NT2/D1 (cell line): ENCODE data around the gene SESTD1.
"Not testable (repeated sequence)": the region's sequence is repeated elsewhere in the genome, so short reads cannot be mapped to it uniquely, and the experiment has no call there.

Experiments
- DNase-seq: peaks from one replicate; pipeline ENCODE4 v3.0.0-alpha.2; 2011; ENCODE audit warnings: low read depth, low spot score
- H3K27me3 ChIP-seq: 2 replicates; pipeline ENCODE4 v1.6.0; 2011; ENCODE audit warnings: mild to moderate bottlenecking; ENCODE audit not compliant: insufficient read length, insufficient read depth
- H3K36me3 ChIP-seq: 2 replicates; pipeline ENCODE4 v1.6.1; 2011; ENCODE audit warnings: mild to moderate bottlenecking, low read length, mixed read lengths; ENCODE audit not compliant: insufficient read depth, insufficient read length
- H3K4me1 ChIP-seq: 2 replicates; pipeline ENCODE4 v1.5.1; 2011; ENCODE audit not compliant: insufficient read depth, insufficient read length
- H3K4me3 ChIP-seq: 2 replicates; pipeline ENCODE4 v1.5.1; 2011; ENCODE audit warnings: low read depth; ENCODE audit not compliant: insufficient read length
- H3K9ac ChIP-seq: 2 replicates; pipeline ENCODE4 v1.6.0; 2011; ENCODE audit warnings: low read depth; ENCODE audit not compliant: insufficient read length
- H3K9me3 ChIP-seq: 2 replicates; pipeline ENCODE4 v1.5.1; 2011; ENCODE audit warnings: mild to moderate bottlenecking, low read length; ENCODE audit not compliant: insufficient read depth
- SUZ12 ChIP-seq: IDR thresholded peaks from 2 replicates; pipeline ENCODE4 v1.6.1; 2011; ENCODE audit not compliant: insufficient read length, insufficient read depth; ENCODE audit errors: extremely low read depth
- YY1 ChIP-seq: IDR thresholded peaks from 2 replicates; pipeline ENCODE4 v1.6.1; 2011; ENCODE audit not compliant: insufficient read length, insufficient read depth
- ZNF274 ChIP-seq: IDR thresholded peaks from 2 replicates; pipeline ENCODE4 v1.6.1; 2011; ENCODE audit warnings: mild to moderate bottlenecking, low read depth, low read length

The SESTD1 gene

GRCh38 chr2:179207047-179207446 is 57.6 kb downstream of the SESTD1 start:
- H3K9ac ChIP-seq = no peak overlapping the region
- no peak for TF ChIP-seq SUZ12
- TF ChIP-seq ZNF274 = no peak
- no peak for TF ChIP-seq YY1
- no peak for DNase-seq
- no peaks in the 10 kb centered on the region for H3K36me3 ChIP-seq
- H3K4me1 ChIP-seq = no peaks in the 10 kb centered on the region
- H3K4me3 ChIP-seq = no peak overlapping the region
- no peaks in the 10 kb centered on the region for H3K27me3 ChIP-seq
- no peaks in the 10 kb centered on the region for H3K9me3 ChIP-seq

GRCh38 chr2:179201869-179202268 is 62.8 kb downstream of the SESTD1 start:
- TF ChIP-seq SUZ12 (no peak), ZNF274 (no peak), YY1 (no peak)
- Histone ChIP-seq H3K9ac (no peak overlapping the region), H3K36me3 (no peaks in the 10 kb centered on the region), H3K27me3 (no peaks in the 10 kb centered on the region), H3K4me3 (no peak overlapping the region), H3K9me3 (no peaks in the 10 kb centered on the region), H3K4me1 (no peaks in the 10 kb centered on the region)
- DNase-seq = no peak

DNA sequence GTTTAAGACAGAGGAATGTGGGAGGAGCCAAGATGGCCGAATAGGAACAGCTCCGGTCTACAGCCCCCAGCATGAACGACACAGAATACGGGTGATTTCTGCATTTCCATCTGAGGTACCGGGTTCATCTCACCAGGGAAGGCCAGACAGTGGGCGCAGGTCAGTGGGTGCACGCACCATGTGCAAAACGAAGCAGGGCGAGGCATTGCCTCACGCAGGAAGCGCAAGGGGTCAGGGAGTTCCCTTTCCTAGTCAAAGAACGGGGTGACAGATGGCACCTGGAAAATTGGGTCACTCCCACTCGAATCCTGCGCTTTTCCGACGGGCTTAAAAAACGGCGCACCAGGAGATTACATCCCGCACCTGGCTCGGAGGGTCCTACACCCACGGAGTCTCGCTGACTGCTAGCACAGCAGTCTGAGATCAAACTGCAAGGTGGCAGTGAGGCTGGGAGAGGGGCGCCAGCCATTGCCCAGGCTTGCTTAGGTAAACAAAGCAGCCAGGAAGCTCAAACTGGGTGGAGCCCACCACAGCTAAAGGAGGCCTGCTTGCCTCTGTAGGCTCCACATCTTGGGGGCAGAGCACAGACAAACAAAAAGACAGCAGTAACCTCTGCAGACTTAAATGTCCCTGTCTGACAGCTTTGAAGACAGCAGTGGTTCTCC is 68.6 kb downstream of the SESTD1 start:
- H3K4me1 ChIP-seq, DNase-seq, H3K9me3 ChIP-seq, H3K4me3 ChIP-seq, H3K36me3 ChIP-seq, H3K9ac ChIP-seq, H3K27me3 ChIP-seq: not testable (repeated sequence)

- no peak overlapping the region for H3K9ac ChIP-seq
Observed at GRCh38 chr2:179195141-179195540, 69.5 kb downstream of the SESTD1 start.

DNA sequence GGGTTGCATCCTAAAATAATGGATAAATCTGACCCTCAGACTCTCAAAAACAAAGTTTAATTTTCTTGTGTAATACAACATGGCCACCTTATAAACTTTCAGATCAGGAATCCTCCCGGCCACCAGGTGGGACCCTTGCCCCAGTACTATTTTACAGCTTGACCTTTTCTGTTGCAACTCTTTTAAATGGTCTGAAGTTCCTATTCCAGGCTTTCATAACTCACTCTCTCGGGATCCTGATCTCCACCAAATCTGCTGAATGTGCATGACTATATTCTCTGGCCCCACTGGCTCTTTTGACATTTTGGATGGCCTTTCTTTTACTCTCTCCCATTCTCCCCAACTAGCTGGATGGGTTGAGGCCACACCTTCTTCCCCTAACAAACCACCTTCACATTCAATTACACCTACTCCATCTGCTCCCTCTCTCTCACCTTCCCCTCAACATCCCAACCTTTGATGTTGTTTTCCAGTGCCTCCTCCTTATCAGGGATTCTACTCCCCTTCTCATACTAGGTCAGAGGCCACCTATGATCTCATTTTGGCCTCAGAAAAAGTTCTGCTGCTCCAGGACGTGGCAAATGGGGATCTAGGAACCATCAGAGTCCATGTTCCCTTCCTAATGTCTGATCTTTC is 70.8 kb downstream of the SESTD1 start:
- H3K9ac ChIP-seq = no peak overlapping the region
- H3K27me3 ChIP-seq = no peaks in the 10 kb centered on the region
- no peak for DNase-seq
- TF ChIP-seq SUZ12 (no peak), ZNF274 (no peak), YY1 (no peak)
- H3K4me3 ChIP-seq = no peak overlapping the region
- H3K4me1 ChIP-seq = no peaks in the 10 kb centered on the region
- peaks cover 12% of the 10 kb centered on the region; the same call in 1 of the 2 replicates for H3K9me3 ChIP-seq
- H3K36me3 ChIP-seq = peaks cover 2% of the 10 kb centered on the region

More at GRCh38 chr2:179195141-179195540, 69.5 kb downstream of the SESTD1 start:
- Histone ChIP-seq H3K4me3 (no peak overlapping the region), H3K27me3 (no peaks in the 10 kb centered on the region), H3K9me3 (peaks cover 10% of the 10 kb centered on the region; the same call in 1 of the 2 replicates), H3K4me1 (no peaks in the 10 kb centered on the region), H3K36me3 (peaks cover 2% of the 10 kb centered on the region)
- no peak for DNase-seq
- no peak for TF ChIP-seq ZNF274
- TF ChIP-seq YY1 = no peak
- TF ChIP-seq SUZ12 = no peak

GRCh38 chr2:179191110-179191509 is 73.5 kb downstream of the SESTD1 start:
- TF ChIP-seq ZNF274 (no peak), YY1 (no peak), SUZ12 (no peak)
- Histone ChIP-seq H3K4me3 (no peak overlapping the region), H3K36me3 (peaks cover 2% of the 10 kb centered on the region), H3K9ac (no peak overlapping the region), H3K4me1 (no peaks in the 10 kb centered on the region), H3K27me3 (no peaks in the 10 kb centered on the region), H3K9me3 (peaks cover 12% of the 10 kb centered on the region; the same call in 1 of the 2 replicates)
- no peak for DNase-seq

GRCh38 chr2:179186126-179186525 is 78.5 kb downstream of the SESTD1 start:
- H3K9me3 ChIP-seq = 0 out of 2 replicates have a peak, but pooled peaks cover 4% of the 10 kb centered on the region
- no peak for TF ChIP-seq SUZ12
- TF ChIP-seq ZNF274 = no peak
- TF ChIP-seq YY1 = no peak
- H3K4me1 ChIP-seq = no peaks in the 10 kb centered on the region
- no peak for DNase-seq
- H3K9ac ChIP-seq = no peak overlapping the region
- H3K36me3 ChIP-seq = peaks cover under 1% of the 10 kb centered on the region
- no peak overlapping the region for H3K4me3 ChIP-seq
- H3K27me3 ChIP-seq = no peaks in the 10 kb centered on the region

DNA sequence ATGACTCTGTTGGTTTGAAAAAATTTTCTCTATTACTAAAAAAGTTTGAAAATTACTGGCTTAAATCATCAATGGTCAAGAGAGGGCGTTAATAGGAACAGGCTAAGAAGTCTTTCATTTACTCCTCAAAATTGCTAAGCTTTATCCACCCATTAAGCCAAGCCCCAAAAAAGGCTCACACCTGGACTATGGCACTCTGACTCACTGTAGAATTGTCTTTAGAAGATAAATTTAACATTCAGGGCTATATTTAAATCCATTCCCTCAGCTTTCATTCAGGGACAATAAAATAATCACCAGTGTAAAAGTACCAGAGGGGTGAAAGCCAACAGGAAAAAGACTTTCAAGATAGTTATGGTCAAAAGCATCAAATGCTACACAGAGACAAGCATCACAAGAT is 80.0 kb downstream of the SESTD1 start:
- Histone ChIP-seq H3K27me3 (no peaks in the 10 kb centered on the region), H3K4me1 (no peaks in the 10 kb centered on the region), H3K4me3 (no peak overlapping the region), H3K36me3 (no peaks in the 10 kb centered on the region), H3K9ac (no peak overlapping the region), H3K9me3 (no peaks in the 10 kb centered on the region)
- no peak for TF ChIP-seq SUZ12
- no peak for TF ChIP-seq YY1
- no peak for TF ChIP-seq ZNF274
- no peak for DNase-seq
